Inflammatory macrophage treated with lipopolysaccharide for 1 hour (primary cell): ENCODE results near the gene OR52E4.

Source experiments
- DNase-seq, 2 donors: peaks; one replicate each; pipeline ENCODE4 v3.0.0-alpha.2; 2020 to 2022

The OR52E4 gene

GRCh38 chr11:5880329-5880728, at the start of gene OR52E4:
Gene OR52E4 (plus strand): TSS chr11:5880629. CDS start chr11:5884293, 3,664 bp downstream.
- no peak for DNase-seq

- DNase-seq, result no peak
Measured at GRCh38 chr11:5831196-5831829, 49.1 kb upstream of the OR52E4 start.

GRCh38 chr11:5833446-5833845, 47.0 kb upstream of the OR52E4 start:
- DNase-seq, result no peak

- DNase-seq, result no peak
Measured at GRCh38 chr11:5837695-5838094, 42.7 kb upstream of the OR52E4 start.

- DNase-seq, result no peak
Measured at GRCh38 chr11:5841797-5842196, 38.6 kb upstream of the OR52E4 start, which contains the start of gene OR52E6. Gene OR52E6 (minus strand): TSS chr11:5841897. CDS start chr11:5841897, 0 bp downstream.

GRCh38 chr11:5846701-5847100, 33.7 kb upstream of the OR52E4 start:
- DNase-seq, result no peak

GRCh38 chr11:5847711-5848110, 32.7 kb upstream of the OR52E4 start:
- DNase-seq, result no peak

- DNase-seq, result no peak
Measured at GRCh38 chr11:5851002-5851401, 29.4 kb upstream of the OR52E4 start.

GRCh38 chr11:5857590-5857989, 22.8 kb upstream of the OR52E4 start, which contains the start of gene OR52E8:
Gene OR52E8 (minus strand): TSS chr11:5857690. CDS start chr11:5857690, 0 bp downstream.
- DNase-seq, result no peak

- DNase-seq, result no peak
Measured at GRCh38 chr11:5865826-5866225, 14.6 kb upstream of the OR52E4 start.

GRCh38 chr11:5878564-5878963, 1.9 kb upstream of the OR52E4 start:
- DNase-seq, result no peak

GRCh38 chr11:5881756-5882155, 1.3 kb downstream of the OR52E4 start:
- no peak for DNase-seq

GRCh38 chr11:5887172-5887571, 6.7 kb downstream of the OR52E4 start:
- no peak for DNase-seq

- DNase-seq, result no peak
Measured at GRCh38 chr11:5887661-5888060, 7.2 kb downstream of the OR52E4 start.

- DNase-seq, result peak; percentile 6 to 37
Measured at GRCh38 chr11:5891216-5891800, 10.9 kb downstream of the OR52E4 start.

GRCh38 chr11:5892908-5893307, 12.5 kb downstream of the OR52E4 start, which contains the start of gene OR52E5:
Gene OR52E5 (plus strand): TSS chr11:5893208. CDS start chr11:5900777, 7,569 bp downstream.
- no peak for DNase-seq

GRCh38 chr11:5899534-5899933, 19.1 kb downstream of the OR52E4 start:
- no peak for DNase-seq

GRCh38 chr11:5910540-5910939, 30.1 kb downstream of the OR52E4 start:
- no peak for DNase-seq

GRCh38 chr11:5922749-5923426, 42.5 kb downstream of the OR52E4 start:
- DNase-seq, result peak; percentile 6 to 53

GRCh38 chr11:5923427-5923776, 43.0 kb downstream of the OR52E4 start:
- no peak for DNase-seq

GRCh38 chr11:5923794-5924193, 43.4 kb downstream of the OR52E4 start:
- DNase-seq, result no peak

GRCh38 chr11:5928271-5928670, 47.8 kb downstream of the OR52E4 start:
- no peak for DNase-seq

- no peak for DNase-seq
Measured at GRCh38 chr11:5928811-5929210, 48.4 kb downstream of the OR52E4 start.
